HepG2 (cell line): ENCODE measurements around the gene LBX2. TPM values are rescaled to one million over a fixed set of nuclear protein-coding genes. Genes with fewer than 3 reads are reported as not detected.

Experiments used
- CHD4 ChIP-seq: fragments of 200-600 bp; sonication (generic); IDR thresholded peaks from 2 replicates; pipeline ENCODE4 v1.7.0; 2017; ENCODE audit warnings: mild to moderate bottlenecking, low read length, borderline replicate concordance
- FOXK1 ChIP-seq: sonication (generic); formaldehyde crosslinking; IDR thresholded peaks from 2 replicates; pipeline ENCODE4 v1.4.0; 2020; ENCODE audit warnings: low read depth, missing genetic modification reagents, borderline replicate concordance
- FOXO1 ChIP-seq: sonication (generic); formaldehyde crosslinking; IDR thresholded peaks from 2 replicates; pipeline ENCODE4 v1.4.0; 2020; ENCODE audit warnings: missing genetic modification reagents
- KDM5B ChIP-seq: sonication (generic); formaldehyde crosslinking; IDR thresholded peaks from 2 replicates; pipeline ENCODE4 v1.4.0; 2020; ENCODE audit warnings: missing genetic modification reagents, mild to moderate bottlenecking, borderline replicate concordance
- MBD4 ChIP-seq: IDR thresholded peaks from 2 replicates; pipeline ENCODE4 v1.6.1; 2012; ENCODE audit warnings: low read length, inconsistent platforms, borderline replicate concordance
- MNT ChIP-seq: fragments of 450-650 bp; IDR thresholded peaks from 2 replicates; pipeline ENCODE4 v1.6.1; 2016
- PHF21A ChIP-seq: sonication (generic); formaldehyde crosslinking; IDR thresholded peaks from 2 replicates; pipeline ENCODE4 v1.5.0; 2020; ENCODE audit warnings: mild to moderate bottlenecking, missing genetic modification reagents
- RXRB ChIP-seq: IDR thresholded peaks from 2 replicates; pipeline ENCODE4 v1.6.1; 2016; ENCODE audit warnings: borderline replicate concordance, missing genetic modification reagents, missing compliant biosample characterization
- THAP7 ChIP-seq: sonication (generic); formaldehyde crosslinking; IDR thresholded peaks from 2 replicates; pipeline ENCODE4 v1.8.1; 2023; ENCODE audit warnings: mild to moderate bottlenecking, missing genetic modification reagents
- ZFP90 ChIP-seq: sonication (generic); formaldehyde crosslinking; IDR thresholded peaks from 2 replicates; pipeline ENCODE4 v1.8.0; 2022; ENCODE audit warnings: missing genetic modification reagents, mild to moderate bottlenecking, inconsistent platforms, borderline replicate concordance
- ZNF10 ChIP-seq: sonication (generic); formaldehyde crosslinking; IDR thresholded peaks from 2 replicates; pipeline ENCODE4 v1.4.0; 2020; ENCODE audit warnings: mild to moderate bottlenecking, low read depth, missing genetic modification reagents, borderline replicate concordance
- ZNF101 ChIP-seq: sonication (generic); formaldehyde crosslinking; IDR thresholded peaks from 2 replicates; pipeline ENCODE4 v1.4.0; 2020; ENCODE audit warnings: mild to moderate bottlenecking, low read depth, missing genetic modification reagents, borderline replicate concordance
- ZUFSP ChIP-seq: sonication (generic); formaldehyde crosslinking; IDR thresholded peaks from 2 replicates; pipeline ENCODE4 v1.9.0; 2021; ENCODE audit warnings: missing genetic modification reagents, mild to moderate bottlenecking, borderline replicate concordance
- polyA plus RNA-seq, 8 experiments: library from polyadenylated mRNA; depleted of rRNA in 3 of 8; stranded (reverse) in 7 of 8; unstranded in 1 of 8; fragments of >200 nt; fragmentation: Illumina TruSeq in 4 of 8; extraction: Trizol in 4 of 8; gene quantifications; 2 replicates each; pipeline versions ENCODE4 v1.2.1 to v1.2.3, GENCODE V29; 2011 to 2016; ENCODE audit warnings: low read depth in 4 of 8, missing spikeins in 1 of 8, mixed read lengths in 1 of 8; ENCODE audit not compliant: insufficient read depth in 1 of 8
- total RNA-seq, 5 experiments: library from RNA; depleted of rRNA; stranded (reverse); fragments of >200 nt; fragmentation: Illumina TruSeq; extraction: Trizol; gene quantifications; 2 replicates each; pipeline ENCODE4 v1.2.3, GENCODE V29; 2016; ENCODE audit warnings: low read depth in 1 of 5
- TF ChIP-seq, protein P1 (sequence below): sonication (generic); formaldehyde crosslinking; IDR thresholded peaks from 2 replicates; pipeline ENCODE4 v1.4.0; 2020; ENCODE audit warnings: mild to moderate bottlenecking, low read depth, missing genetic modification reagents
- TF ChIP-seq, protein P2 (sequence below): sonication (generic); formaldehyde crosslinking; IDR thresholded peaks from 2 replicates; pipeline ENCODE4 v1.4.0; 2020; ENCODE audit warnings: missing genetic modification reagents
- TF ChIP-seq, protein P3 (sequence below): sonication (generic); formaldehyde crosslinking; IDR thresholded peaks from 2 replicates; pipeline ENCODE4 v1.4.0; 2020; ENCODE audit warnings: mild to moderate bottlenecking, missing genetic modification reagents
- TF ChIP-seq, protein P4 (sequence below): IDR thresholded peaks from 2 replicates; pipeline ENCODE4 v1.6.1; 2016; ENCODE audit warnings: control low read depth

LBX2 gene
- total and polyA plus RNA-seq, 2 of the 13 experiments (the other 11 are each of a cell fraction or from before 2014, with no cell fraction given), result 6.4 to 8.1 TPM

DNA sequence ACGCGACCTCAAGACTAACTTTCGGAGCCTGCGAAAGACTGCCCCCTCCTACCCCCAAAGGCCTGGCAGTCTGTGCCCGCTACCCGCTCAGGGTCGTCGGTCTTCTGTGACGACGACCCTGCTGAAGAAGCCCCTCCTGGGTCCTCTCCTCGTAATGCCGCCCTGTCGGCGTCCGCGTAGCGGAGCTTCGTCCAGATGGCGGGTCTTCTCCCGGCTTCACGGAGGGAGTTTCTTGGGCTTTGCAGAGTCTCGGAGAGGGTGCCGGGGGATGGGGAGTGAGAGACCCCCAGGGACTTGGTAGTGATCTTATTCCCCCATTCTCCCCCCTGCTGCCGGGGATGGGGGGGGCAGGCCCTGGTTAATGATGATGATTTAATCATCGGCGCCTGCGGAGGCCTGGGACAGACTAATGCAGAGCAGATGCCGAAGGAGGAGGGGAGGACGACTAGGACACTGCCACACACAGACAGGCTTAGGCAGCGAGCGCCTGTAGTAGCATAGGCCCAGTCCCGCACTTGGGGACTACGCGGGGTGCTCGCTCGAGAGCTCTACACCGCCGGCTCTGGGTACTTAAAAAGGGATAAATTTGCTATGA lies 8.6 kb upstream of the LBX2 start (continued):
- TF ChIP-seq, protein P1, sequence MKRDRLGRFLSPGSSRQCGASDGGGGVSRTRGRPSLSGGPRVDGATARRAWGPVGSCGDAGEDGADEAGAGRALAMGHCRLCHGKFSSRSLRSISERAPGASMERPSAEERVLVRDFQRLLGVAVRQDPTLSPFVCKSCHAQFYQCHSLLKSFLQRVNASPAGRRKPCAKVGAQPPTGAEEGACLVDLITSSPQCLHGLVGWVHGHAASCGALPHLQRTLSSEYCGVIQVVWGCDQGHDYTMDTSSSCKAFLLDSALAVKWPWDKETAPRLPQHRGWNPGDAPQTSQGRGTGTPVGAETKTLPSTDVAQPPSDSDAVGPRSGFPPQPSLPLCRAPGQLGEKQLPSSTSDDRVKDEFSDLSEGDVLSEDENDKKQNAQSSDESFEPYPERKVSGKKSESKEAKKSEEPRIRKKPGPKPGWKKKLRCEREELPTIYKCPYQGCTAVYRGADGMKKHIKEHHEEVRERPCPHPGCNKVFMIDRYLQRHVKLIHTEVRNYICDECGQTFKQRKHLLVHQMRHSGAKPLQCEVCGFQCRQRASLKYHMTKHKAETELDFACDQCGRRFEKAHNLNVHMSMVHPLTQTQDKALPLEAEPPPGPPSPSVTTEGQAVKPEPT (CRISPR knock-in tag), result no peak
- TF ChIP-seq ZNF10 (CRISPR knock-in tag) (no peak), RXRB (no peak), CHD4 (0 out of 2 replicates have a peak, but pooled peaks have one; percentile 45), ZUFSP (CRISPR knock-in tag) (no peak), ZFP90 (no peak), THAP7 (CRISPR knock-in tag) (no peak), FOXO1 (CRISPR knock-in tag) (no peak), ZNF101 (CRISPR knock-in tag) (no peak), KDM5B (CRISPR knock-in tag) (no peak), MBD4 (no peak), MNT (no peak), FOXK1 (CRISPR knock-in tag) (no peak), PHF21A (peak; percentile 19)
- TF ChIP-seq, protein P2, sequence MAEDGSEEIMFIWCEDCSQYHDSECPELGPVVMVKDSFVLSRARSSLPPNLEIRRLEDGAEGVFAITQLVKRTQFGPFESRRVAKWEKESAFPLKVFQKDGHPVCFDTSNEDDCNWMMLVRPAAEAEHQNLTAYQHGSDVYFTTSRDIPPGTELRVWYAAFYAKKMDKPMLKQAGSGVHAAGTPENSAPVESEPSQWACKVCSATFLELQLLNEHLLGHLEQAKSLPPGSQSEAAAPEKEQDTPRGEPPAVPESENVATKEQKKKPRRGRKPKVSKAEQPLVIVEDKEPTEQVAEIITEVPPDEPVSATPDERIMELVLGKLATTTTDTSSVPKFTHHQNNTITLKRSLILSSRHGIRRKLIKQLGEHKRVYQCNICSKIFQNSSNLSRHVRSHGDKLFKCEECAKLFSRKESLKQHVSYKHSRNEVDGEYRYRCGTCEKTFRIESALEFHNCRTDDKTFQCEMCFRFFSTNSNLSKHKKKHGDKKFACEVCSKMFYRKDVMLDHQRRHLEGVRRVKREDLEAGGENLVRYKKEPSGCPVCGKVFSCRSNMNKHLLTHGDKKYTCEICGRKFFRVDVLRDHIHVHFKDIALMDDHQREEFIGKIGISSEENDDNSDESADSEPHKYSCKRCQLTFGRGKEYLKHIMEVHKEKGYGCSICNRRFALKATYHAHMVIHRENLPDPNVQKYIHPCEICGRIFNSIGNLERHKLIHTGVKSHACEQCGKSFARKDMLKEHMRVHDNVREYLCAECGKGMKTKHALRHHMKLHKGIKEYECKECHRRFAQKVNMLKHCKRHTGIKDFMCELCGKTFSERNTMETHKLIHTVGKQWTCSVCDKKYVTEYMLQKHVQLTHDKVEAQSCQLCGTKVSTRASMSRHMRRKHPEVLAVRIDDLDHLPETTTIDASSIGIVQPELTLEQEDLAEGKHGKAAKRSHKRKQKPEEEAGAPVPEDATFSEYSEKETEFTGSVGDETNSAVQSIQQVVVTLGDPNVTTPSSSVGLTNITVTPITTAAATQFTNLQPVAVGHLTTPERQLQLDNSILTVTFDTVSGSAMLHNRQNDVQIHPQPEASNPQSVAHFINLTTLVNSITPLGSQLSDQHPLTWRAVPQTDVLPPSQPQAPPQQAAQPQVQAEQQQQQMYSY (CRISPR knock-in tag), result no peak
- TF ChIP-seq, protein P3, sequence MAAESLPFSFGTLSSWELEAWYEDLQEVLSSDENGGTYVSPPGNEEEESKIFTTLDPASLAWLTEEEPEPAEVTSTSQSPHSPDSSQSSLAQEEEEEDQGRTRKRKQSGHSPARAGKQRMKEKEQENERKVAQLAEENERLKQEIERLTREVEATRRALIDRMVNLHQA (CRISPR knock-in tag), result no peak
- TF ChIP-seq, protein P4, sequence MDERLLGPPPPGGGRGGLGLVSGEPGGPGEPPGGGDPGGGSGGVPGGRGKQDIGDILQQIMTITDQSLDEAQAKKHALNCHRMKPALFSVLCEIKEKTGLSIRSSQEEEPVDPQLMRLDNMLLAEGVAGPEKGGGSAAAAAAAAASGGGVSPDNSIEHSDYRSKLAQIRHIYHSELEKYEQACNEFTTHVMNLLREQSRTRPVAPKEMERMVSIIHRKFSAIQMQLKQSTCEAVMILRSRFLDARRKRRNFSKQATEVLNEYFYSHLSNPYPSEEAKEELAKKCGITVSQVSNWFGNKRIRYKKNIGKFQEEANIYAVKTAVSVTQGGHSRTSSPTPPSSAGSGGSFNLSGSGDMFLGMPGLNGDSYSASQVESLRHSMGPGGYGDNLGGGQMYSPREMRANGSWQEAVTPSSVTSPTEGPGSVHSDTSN (CRISPR knock-in tag), result no peak; the same call in 1 of the 2 replicates
